ENCODE results near the gene PDE3B. TPM values are rescaled to one million over a fixed set of nuclear protein-coding genes. Genes with fewer than 3 reads are reported as not detected.
"Not testable (repeated sequence)": the region's sequence is repeated elsewhere in the genome, so short reads cannot be mapped to it uniquely, and the experiment has no call there.

The PDE3B gene
- total RNA-seq, 2 donors from 2014 or later: 68.9 to 90.4 TPM

DNA sequence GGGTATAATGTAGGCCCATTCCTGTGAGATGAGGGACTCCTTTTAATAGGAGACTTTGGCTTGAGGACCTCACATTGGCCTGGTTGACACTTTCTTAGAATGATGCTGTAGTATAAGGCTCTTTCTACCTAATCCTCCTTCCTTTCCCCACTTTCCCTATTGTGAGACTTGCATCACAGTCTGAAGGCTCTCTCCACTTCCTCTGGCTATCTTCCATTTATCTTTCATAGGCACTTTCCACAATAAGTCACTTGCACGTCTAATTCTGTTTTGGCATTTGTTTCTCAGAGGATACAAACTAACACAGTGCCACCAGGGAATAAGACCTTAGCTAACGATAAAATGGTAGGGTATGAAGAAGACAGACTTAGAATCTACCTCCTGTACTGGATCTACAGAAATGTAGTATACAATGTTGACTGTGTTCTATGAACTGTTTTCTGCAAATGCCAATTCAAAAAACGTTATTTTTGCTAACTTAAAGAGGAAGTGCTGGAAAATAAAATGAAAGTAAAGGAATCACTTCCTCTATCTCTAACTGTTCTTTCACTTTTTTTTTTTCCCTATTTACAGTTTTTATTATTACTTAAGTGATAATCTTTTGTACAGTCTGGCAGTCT, 17.9 kb upstream of the PDE3B start:
- Mint-ChIP-seq H3K27me3 (no peaks in the 10 kb centered on the region), H3K27ac (peak overlapping the region; percentile 5), H3K4me1 (peaks cover 14% of the 10 kb centered on the region), H3K36me3 (ENCODE audit: low read depth) (no peaks in the 10 kb centered on the region), H3K4me3 (no peak overlapping the region)
- H3K9me3 ChIP-seq (ENCODE audit: control insufficient read depth, low read length, poor library complexity, severe bottlenecking): no peaks in the 10 kb centered on the region
- DNase-seq (no peak), ATAC-seq (no peak)

GRCh38 chr11:14626650-14627049, 17.0 kb upstream of the PDE3B start:
- ATAC-seq (no peak), DNase-seq (no peak)
- Mint-ChIP-seq H3K4me1 (peaks cover 14% of the 10 kb centered on the region), H3K4me3 (no peak overlapping the region), H3K36me3 (ENCODE audit: low read depth) (peaks cover 2% of the 10 kb centered on the region), H3K27me3 (no peaks in the 10 kb centered on the region), H3K27ac (peak overlapping the region; percentile 5)
- no peaks in the 10 kb centered on the region for H3K9me3 ChIP-seq (ENCODE audit: control insufficient read depth, low read length, poor library complexity, severe bottlenecking)

GRCh38 chr11:14633506-14634224, 9.9 kb upstream of the PDE3B start:
- Mint-ChIP-seq H3K4me1 (peaks cover 32% of the 10 kb centered on the region), H3K4me3 (peak overlapping the region; percentile 55), H3K27ac (peak overlapping the region; percentile 5)
- DNase-seq: peak in 2 of 3 donors; percentile 13 to 17
- ATAC-seq; H3K9me3 ChIP-seq (ENCODE audit: control insufficient read depth, low read length, poor library complexity, severe bottlenecking); H3K36me3 Mint-ChIP-seq (ENCODE audit: low read depth); H3K27me3 Mint-ChIP-seq: not testable (repeated sequence)

GRCh38 chr11:14634813-14635212, 8.8 kb upstream of the PDE3B start:
- H3K36me3 Mint-ChIP-seq (ENCODE audit: low read depth): peaks cover 2% of the 10 kb centered on the region
- DNase-seq: no peak
- peak overlapping the region; percentile 47 for H3K4me3 Mint-ChIP-seq
- no peaks in the 10 kb centered on the region for H3K9me3 ChIP-seq (ENCODE audit: control insufficient read depth, low read length, poor library complexity, severe bottlenecking)
- peaks cover 37% of the 10 kb centered on the region for H3K4me1 Mint-ChIP-seq
- H3K27ac Mint-ChIP-seq: peak overlapping the region; percentile 5
- ATAC-seq: no peak
- H3K27me3 Mint-ChIP-seq: no peaks in the 10 kb centered on the region

DNA sequence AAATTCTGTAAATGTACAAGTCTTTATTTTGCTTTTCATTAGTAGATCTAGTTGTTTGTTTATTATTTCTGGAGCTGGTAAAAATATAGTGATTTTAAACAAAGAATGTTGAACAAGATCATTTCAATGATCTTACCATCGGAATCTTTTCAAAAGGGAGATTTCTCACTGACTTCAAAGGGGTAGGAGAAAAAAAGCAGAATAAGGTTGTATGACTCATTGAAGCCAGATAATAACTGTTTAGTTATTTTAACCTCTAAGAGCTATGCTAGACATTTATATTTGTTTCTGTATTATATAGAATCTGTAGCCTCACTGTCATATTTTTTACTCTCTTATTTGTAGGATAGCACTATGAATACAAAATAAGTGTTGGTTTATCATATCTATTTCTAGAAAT, 8.1 kb upstream of the PDE3B start:
- Mint-ChIP-seq H3K4me1 (peaks cover 43% of the 10 kb centered on the region), H3K27ac (peak overlapping the region; percentile 5), H3K36me3 (ENCODE audit: low read depth) (peaks cover 2% of the 10 kb centered on the region), H3K4me3 (no peak overlapping the region), H3K27me3 (no peaks in the 10 kb centered on the region)
- H3K9me3 ChIP-seq (ENCODE audit: control insufficient read depth, low read length, poor library complexity, severe bottlenecking): no peaks in the 10 kb centered on the region
- peak; percentile 55 for ATAC-seq
- no peak for DNase-seq

DNA sequence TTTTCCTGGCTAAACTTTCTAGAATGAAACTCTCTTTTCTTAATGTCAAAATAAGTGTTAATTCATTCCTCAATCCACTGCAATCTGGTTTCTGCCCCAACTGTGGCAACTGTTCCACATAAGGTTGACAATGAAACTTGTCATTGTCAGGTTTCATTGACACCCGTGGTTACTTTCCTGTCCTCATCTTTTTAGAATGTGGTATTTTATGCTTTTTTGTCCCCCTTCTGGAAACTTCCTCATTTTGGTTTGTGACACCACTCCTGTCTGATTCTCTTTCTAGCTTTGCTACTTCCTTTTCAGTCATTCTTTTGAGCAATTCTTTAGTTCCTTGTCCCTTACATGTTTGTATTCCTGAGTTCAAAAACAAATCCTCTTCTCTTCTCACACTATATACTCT, 7.5 kb upstream of the PDE3B start:
- DNase-seq: no peak
- peak overlapping the region; percentile 10 for H3K4me3 Mint-ChIP-seq
- ATAC-seq: peak; percentile 58
- H3K4me1 Mint-ChIP-seq: peaks cover 43% of the 10 kb centered on the region
- H3K9me3 ChIP-seq (ENCODE audit: control insufficient read depth, low read length, poor library complexity, severe bottlenecking): no peaks in the 10 kb centered on the region
- H3K36me3 Mint-ChIP-seq (ENCODE audit: low read depth): peaks cover under 1% of the 10 kb centered on the region
- H3K27ac Mint-ChIP-seq: peak overlapping the region; percentile 5
- H3K27me3 Mint-ChIP-seq: no peaks in the 10 kb centered on the region

GRCh38 chr11:14637868-14638409, 5.7 kb upstream of the PDE3B start:
- H3K27ac Mint-ChIP-seq: no peak overlapping the region
- DNase-seq (no peak), ATAC-seq (no peak)
- H3K36me3 Mint-ChIP-seq (ENCODE audit: low read depth): no peaks in the 10 kb centered on the region
- peaks cover 54% of the 10 kb centered on the region for H3K4me1 Mint-ChIP-seq
- H3K4me3 Mint-ChIP-seq: peak overlapping the region; percentile 7
- H3K9me3 ChIP-seq (ENCODE audit: control insufficient read depth, low read length, poor library complexity, severe bottlenecking): no peaks in the 10 kb centered on the region
- H3K27me3 Mint-ChIP-seq: no peaks in the 10 kb centered on the region

GRCh38 chr11:14638561-14638960, 5.0 kb upstream of the PDE3B start:
- Mint-ChIP-seq H3K4me1 (peaks cover 53% of the 10 kb centered on the region), H3K4me3 (no peak overlapping the region), H3K27ac (no peak overlapping the region), H3K27me3 (no peaks in the 10 kb centered on the region), H3K36me3 (ENCODE audit: low read depth) (no peaks in the 10 kb centered on the region)
- ATAC-seq (no peak), DNase-seq (no peak)
- H3K9me3 ChIP-seq (ENCODE audit: control insufficient read depth, low read length, poor library complexity, severe bottlenecking): no peaks in the 10 kb centered on the region

DNA sequence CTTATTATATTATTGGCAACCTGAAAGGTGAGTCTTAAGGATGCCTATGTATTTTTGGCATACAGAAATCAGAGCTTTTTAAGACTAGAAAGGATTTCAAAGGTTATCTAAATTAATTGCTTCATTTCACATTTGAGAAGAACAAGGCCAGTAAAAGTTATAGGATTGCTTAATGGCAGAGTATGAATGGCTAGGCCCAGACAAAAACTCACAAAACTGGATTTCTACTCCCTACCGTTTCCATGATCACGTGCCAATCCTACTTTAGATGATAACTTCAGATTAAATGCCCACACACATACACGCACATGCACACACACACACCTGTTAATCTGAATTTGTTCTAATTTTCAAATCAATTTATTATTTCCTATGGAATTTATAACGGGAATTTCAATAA, 1.8 kb upstream of the PDE3B start:
- DNase-seq (no peak), ATAC-seq (no peak)
- H3K9me3 ChIP-seq (ENCODE audit: control insufficient read depth, low read length, poor library complexity, severe bottlenecking): no peaks in the 10 kb centered on the region
- H3K27me3 Mint-ChIP-seq: peaks cover 7% of the 10 kb centered on the region
- H3K4me3 Mint-ChIP-seq: no peak overlapping the region
- H3K36me3 Mint-ChIP-seq (ENCODE audit: low read depth): peaks cover 6% of the 10 kb centered on the region
- peaks cover 39% of the 10 kb centered on the region for H3K4me1 Mint-ChIP-seq
- peak overlapping the region; percentile 88 for H3K27ac Mint-ChIP-seq

GRCh38 chr11:14642453-14642852, 1.2 kb upstream of the PDE3B start:
- Mint-ChIP-seq H3K4me1 (peaks cover 36% of the 10 kb centered on the region), H3K36me3 (ENCODE audit: low read depth) (peaks cover 6% of the 10 kb centered on the region), H3K4me3 (peak overlapping the region; percentile 94), H3K27ac (peak overlapping the region; percentile 88), H3K27me3 (peaks cover 7% of the 10 kb centered on the region)
- no peak for DNase-seq
- H3K9me3 ChIP-seq (ENCODE audit: control insufficient read depth, low read length, poor library complexity, severe bottlenecking): no peaks in the 10 kb centered on the region
- no peak for ATAC-seq

- H3K4me1 Mint-ChIP-seq: peaks cover 39% of the 10 kb centered on the region
These were observed 519 bp upstream of the PDE3B start for GRCh38 chr11:14642873-14643696.

DNA sequence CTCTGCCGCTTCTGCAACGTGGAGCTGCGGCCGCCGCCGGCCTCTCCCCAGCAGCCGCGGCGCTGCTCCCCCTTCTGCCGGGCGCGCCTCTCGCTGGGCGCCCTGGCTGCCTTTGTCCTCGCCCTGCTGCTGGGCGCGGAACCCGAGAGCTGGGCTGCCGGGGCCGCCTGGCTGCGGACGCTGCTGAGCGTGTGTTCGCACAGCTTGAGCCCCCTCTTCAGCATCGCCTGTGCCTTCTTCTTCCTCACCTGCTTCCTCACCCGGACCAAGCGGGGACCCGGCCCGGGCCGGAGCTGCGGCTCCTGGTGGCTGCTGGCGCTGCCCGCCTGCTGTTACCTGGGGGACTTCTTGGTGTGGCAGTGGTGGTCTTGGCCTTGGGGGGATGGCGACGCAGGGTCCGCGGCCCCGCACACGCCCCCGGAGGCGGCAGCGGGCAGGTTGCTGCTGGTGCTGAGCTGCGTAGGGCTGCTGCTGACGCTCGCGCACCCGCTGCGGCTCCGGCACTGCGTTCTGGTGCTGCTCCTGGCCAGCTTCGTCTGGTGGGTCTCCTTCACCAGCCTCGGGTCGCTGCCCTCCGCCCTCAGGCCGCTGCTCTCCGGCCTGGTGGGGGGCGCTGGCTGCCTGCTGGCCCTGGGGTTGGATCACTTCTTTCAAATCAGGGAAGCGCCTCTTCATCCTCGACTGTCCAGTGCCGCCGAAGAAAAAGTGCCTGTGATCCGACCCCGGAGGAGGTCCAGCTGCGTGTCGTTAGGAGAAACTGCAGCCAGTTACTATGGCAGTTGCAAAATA, 816 bp downstream of the PDE3B start:
- DNase-seq (peak; percentile 20 to 32 (median 22)), ATAC-seq (peak; percentile 62)
- Mint-ChIP-seq H3K27me3 (peaks cover 7% of the 10 kb centered on the region), H3K4me3 (peak overlapping the region; percentile 94), H3K36me3 (ENCODE audit: low read depth) (peaks cover 6% of the 10 kb centered on the region), H3K4me1 (peaks cover 46% of the 10 kb centered on the region), H3K27ac (peak overlapping the region; percentile 88)
- no peaks in the 10 kb centered on the region for H3K9me3 ChIP-seq (ENCODE audit: control insufficient read depth, low read length, poor library complexity, severe bottlenecking)

More at GRCh38 chr11:14642873-14643696, 519 bp upstream of the PDE3B start:
- Mint-ChIP-seq H3K4me3 (peak overlapping the region; percentile 94), H3K36me3 (ENCODE audit: low read depth) (peaks cover 6% of the 10 kb centered on the region), H3K27me3 (peaks cover 7% of the 10 kb centered on the region), H3K27ac (peak overlapping the region; percentile 88)
- H3K9me3 ChIP-seq (ENCODE audit: control insufficient read depth, low read length, poor library complexity, severe bottlenecking): no peaks in the 10 kb centered on the region
- no peak for DNase-seq
- ATAC-seq: no peak

All from T-helper 17 cell (primary cell).